ENCODE data around the gene CRTC3. TPM values are rescaled to one million over a fixed set of nuclear protein-coding genes. Genes with fewer than 3 reads are reported as not detected.
"Not testable (repeated sequence)": the region's sequence is repeated elsewhere in the genome, so short reads cannot be mapped to it uniquely, and the experiment has no call there.

The CRTC3 gene
- total and polyA plus RNA-seq, 4 donors: 5.1 to 16.8 (median 7.6) TPM

DNA sequence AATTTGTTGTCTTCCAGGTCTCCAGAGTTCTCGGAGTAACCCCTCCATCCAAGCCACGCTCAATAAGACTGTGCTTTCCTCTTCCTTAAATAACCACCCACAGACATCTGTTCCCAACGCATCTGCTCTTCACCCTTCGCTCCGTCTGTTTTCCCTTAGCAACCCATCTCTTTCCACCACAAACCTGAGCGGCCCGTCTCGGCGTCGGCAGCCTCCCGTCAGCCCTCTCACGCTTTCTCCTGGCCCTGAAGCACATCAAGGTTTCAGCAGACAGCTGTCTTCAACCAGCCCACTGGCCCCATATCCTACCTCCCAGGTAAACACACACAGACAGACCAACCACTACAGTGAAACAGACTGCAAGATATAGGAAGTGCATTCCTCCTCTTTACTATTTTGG is 99.5 kb downstream of the CRTC3 start:
- Histone ChIP-seq H3K9ac (ENCODE audit: low read depth in 1 of 2, low read length in 2 of 2) (no peak overlapping the region), H3K36me3 (ENCODE audit: control insufficient read depth in 4 of 4, insufficient read depth in 3 of 4, low read depth in 1 of 4, low read length in 3 of 4) (peaks cover 8 to 63% (median 44%) of the 10 kb centered on the region in 4 donors), H3K27me3 (ENCODE audit: control insufficient read depth in 4 of 4, insufficient read depth in 4 of 4, low read length in 3 of 4) (no peaks in the 10 kb centered on the region), H3K9me3 (ENCODE audit: control insufficient read depth in 4 of 4, low read length in 3 of 4) (no peaks in the 10 kb centered on the region), H3K4me3 (ENCODE audit: low read depth in 1 of 3, low read length in 3 of 3) (no peak overlapping the region), H3K4me1 (ENCODE audit: control insufficient read depth in 4 of 4, insufficient read depth in 4 of 4, low read length in 3 of 4) (no peaks in the 10 kb centered on the region), H3K27ac (ENCODE audit: low read depth in 1 of 2, low read length in 2 of 2) (no peak overlapping the region)
- DNase-seq (ENCODE audit: low spot score): no peak
- TF ChIP-seq GABPA (IDR thresholded peaks at IDR 0.05 in 1 of 2, conservative IDR thresholded peaks at IDR 0.05 in 1 of 2): no peak
- TF ChIP-seq HNF4G (IDR thresholded peaks at IDR 0.05): no peak
- TF ChIP-seq, protein P1, sequence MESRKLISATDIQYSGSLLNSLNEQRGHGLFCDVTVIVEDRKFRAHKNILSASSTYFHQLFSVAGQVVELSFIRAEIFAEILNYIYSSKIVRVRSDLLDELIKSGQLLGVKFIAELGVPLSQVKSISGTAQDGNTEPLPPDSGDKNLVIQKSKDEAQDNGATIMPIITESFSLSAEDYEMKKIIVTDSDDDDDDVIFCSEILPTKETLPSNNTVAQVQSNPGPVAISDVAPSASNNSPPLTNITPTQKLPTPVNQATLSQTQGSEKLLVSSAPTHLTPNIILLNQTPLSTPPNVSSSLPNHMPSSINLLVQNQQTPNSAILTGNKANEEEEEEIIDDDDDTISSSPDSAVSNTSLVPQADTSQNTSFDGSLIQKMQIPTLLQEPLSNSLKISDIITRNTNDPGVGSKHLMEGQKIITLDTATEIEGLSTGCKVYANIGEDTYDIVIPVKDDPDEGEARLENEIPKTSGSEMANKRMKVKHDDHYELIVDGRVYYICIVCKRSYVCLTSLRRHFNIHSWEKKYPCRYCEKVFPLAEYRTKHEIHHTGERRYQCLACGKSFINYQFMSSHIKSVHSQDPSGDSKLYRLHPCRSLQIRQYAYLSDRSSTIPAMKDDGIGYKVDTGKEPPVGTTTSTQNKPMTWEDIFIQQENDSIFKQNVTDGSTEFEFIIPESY (IDR thresholded peaks at IDR 0.05): no peak
- TF ChIP-seq NR2F2 (IDR thresholded peaks at IDR 0.05): no peak
- TF ChIP-seq FOXA2 (IDR thresholded peaks at IDR 0.05): no peak
- TF ChIP-seq ATF3 (IDR thresholded peaks at IDR 0.05): no peak
- no peak for TF ChIP-seq TAF1 (conservative IDR thresholded peaks at IDR 0.05)
- no peak for TF ChIP-seq REST (IDR thresholded peaks at IDR 0.05)
- TF ChIP-seq HNF4A (conservative IDR thresholded peaks at IDR 0.05): no peak
- TF ChIP-seq FOXA1 (IDR thresholded peaks at IDR 0.05): no peak
- TF ChIP-seq, protein P2, sequence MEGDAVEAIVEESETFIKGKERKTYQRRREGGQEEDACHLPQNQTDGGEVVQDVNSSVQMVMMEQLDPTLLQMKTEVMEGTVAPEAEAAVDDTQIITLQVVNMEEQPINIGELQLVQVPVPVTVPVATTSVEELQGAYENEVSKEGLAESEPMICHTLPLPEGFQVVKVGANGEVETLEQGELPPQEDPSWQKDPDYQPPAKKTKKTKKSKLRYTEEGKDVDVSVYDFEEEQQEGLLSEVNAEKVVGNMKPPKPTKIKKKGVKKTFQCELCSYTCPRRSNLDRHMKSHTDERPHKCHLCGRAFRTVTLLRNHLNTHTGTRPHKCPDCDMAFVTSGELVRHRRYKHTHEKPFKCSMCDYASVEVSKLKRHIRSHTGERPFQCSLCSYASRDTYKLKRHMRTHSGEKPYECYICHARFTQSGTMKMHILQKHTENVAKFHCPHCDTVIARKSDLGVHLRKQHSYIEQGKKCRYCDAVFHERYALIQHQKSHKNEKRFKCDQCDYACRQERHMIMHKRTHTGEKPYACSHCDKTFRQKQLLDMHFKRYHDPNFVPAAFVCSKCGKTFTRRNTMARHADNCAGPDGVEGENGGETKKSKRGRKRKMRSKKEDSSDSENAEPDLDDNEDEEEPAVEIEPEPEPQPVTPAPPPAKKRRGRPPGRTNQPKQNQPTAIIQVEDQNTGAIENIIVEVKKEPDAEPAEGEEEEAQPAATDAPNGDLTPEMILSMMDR (IDR thresholded peaks at IDR 0.05; ENCODE audit: low read depth, low read length, missing input control): no peak
- no peak for TF ChIP-seq SP1 (IDR thresholded peaks at IDR 0.05)
- 97% methylated on average over 12 of the region's 12 CpGs for WGBS

- TF ChIP-seq RXRA (IDR thresholded peaks at IDR 0.05) (no peak), RAD21 (IDR thresholded peaks at IDR 0.05) (no peak), JUND (IDR thresholded peaks at IDR 0.05) (no peak), HNF4A (conservative IDR thresholded peaks at IDR 0.05) (no peak), HNF4G (IDR thresholded peaks at IDR 0.05) (no peak), FOXA1 (IDR thresholded peaks at IDR 0.05) (no peak), YY1 (IDR thresholded peaks at IDR 0.05) (no peak), GABPA (IDR thresholded peaks at IDR 0.05 in 1 of 2, conservative IDR thresholded peaks at IDR 0.05 in 1 of 2) (no peak)
- TF ChIP-seq, protein P2 (IDR thresholded peaks at IDR 0.05; ENCODE audit: low read depth, low read length, missing input control): no peak
- DNase-seq (ENCODE audit: low spot score): no peak
- Histone ChIP-seq H3K9me3 (ENCODE audit: control insufficient read depth in 4 of 4, low read length in 3 of 4) (no peaks in the 10 kb centered on the region), H3K4me3 (ENCODE audit: low read depth in 1 of 3, low read length in 3 of 3) (no peak overlapping the region), H3K27me3 (ENCODE audit: control insufficient read depth in 4 of 4, insufficient read depth in 4 of 4, low read length in 3 of 4) (no peaks in the 10 kb centered on the region), H3K4me1 (ENCODE audit: control insufficient read depth in 4 of 4, insufficient read depth in 4 of 4, low read length in 3 of 4) (no peaks in the 10 kb centered on the region), H3K36me3 (ENCODE audit: control insufficient read depth in 4 of 4, insufficient read depth in 3 of 4, low read depth in 1 of 4, low read length in 3 of 4) (peaks cover 12 to 54% (median 30%) of the 10 kb centered on the region in 4 donors), H3K27ac (ENCODE audit: low read depth in 1 of 2, low read length in 2 of 2) (no peak overlapping the region), H3K9ac (ENCODE audit: low read depth in 1 of 2, low read length in 2 of 2) (no peak overlapping the region)
- 91% methylated on average over 3 of the region's 3 CpGs for WGBS
These were observed 103.6 kb downstream of the CRTC3 start for GRCh38 chr15:90633360-90633759.

- H3K36me3 ChIP-seq (ENCODE audit: control insufficient read depth in 4 of 4, insufficient read depth in 3 of 4, low read depth in 1 of 4, low read length in 3 of 4): peaks cover 13 to 44% (median 17%) of the 10 kb centered on the region in 4 donors
- H3K9ac ChIP-seq (ENCODE audit: low read depth in 1 of 2, low read length in 2 of 2); H3K27me3 ChIP-seq (ENCODE audit: control insufficient read depth in 4 of 4, insufficient read depth in 4 of 4, low read length in 3 of 4); H3K4me1 ChIP-seq (ENCODE audit: control insufficient read depth in 4 of 4, insufficient read depth in 4 of 4, low read length in 3 of 4); H3K27ac ChIP-seq (ENCODE audit: low read depth in 1 of 2, low read length in 2 of 2); DNase-seq (ENCODE audit: low spot score); H3K4me3 ChIP-seq (ENCODE audit: low read depth in 1 of 3, low read length in 3 of 3); H3K9me3 ChIP-seq (ENCODE audit: control insufficient read depth in 4 of 4, low read length in 3 of 4): not testable (repeated sequence)
- 90% methylated on average over 2 of the region's 3 CpGs for WGBS
These were observed 107.3 kb downstream of the CRTC3 start for GRCh38 chr15:90636993-90637392.
